SK-N-SH (cell line): ENCODE results near the gene IGFL1.

ENCODE experiments used
- CTCF ChIP-seq: fragments of 200-600 bp; sonication (generic); IDR thresholded peaks from 2 replicates; pipeline ENCODE4 v1.6.1; 2017; ENCODE audit warnings: antibody characterized with exemption, mild to moderate bottlenecking, moderate library complexity
- EP300 ChIP-seq, 2 experiments: IDR thresholded peaks; 2 replicates each; pipeline versions ENCODE4 v1.4.0 to v1.6.1; 2012; ENCODE audit warnings: borderline replicate concordance in 1 of 2, low read depth in 1 of 2, low read length in 1 of 2
- SIN3A ChIP-seq: IDR thresholded peaks from 2 replicates; pipeline ENCODE4 v1.6.1; 2012; ENCODE audit warnings: low read depth, mild to moderate bottlenecking, low read length, moderate library complexity, borderline replicate concordance

- TF ChIP-seq CTCF (no peak), EP300 (IDR thresholded peaks at IDR 0.05; ENCODE audit: borderline replicate concordance in 1 of 2, low read depth in 1 of 2, low read length in 1 of 2) (no peak), SIN3A (no peak)
Measured at GRCh38 chr19:46254776-46255175, 25.2 kb downstream of the IGFL1 start.
